Lung (tissue), 12 donors: Measurements from ENCODE around the gene IGF2BP1. TPM values are rescaled to one million over a fixed set of nuclear protein-coding genes. Genes with fewer than 3 reads are reported as not detected.
"Not testable (repeated sequence)": the region's sequence is repeated elsewhere in the genome, so short reads cannot be mapped to it uniquely, and the experiment has no call there.

Experiments
- ATAC-seq: fragments of 200-7000 bp; cut with Tn5 transposase; one replicate; pipeline ENCODE4 v1.9.1; 2020; ENCODE audit warnings: moderate number of reproducible peaks; ENCODE audit not compliant: insufficient read depth, low FRiP score
- DNase-seq, 3 donors: peaks; one replicate each; pipeline ENCODE4 v3.0.0-alpha.2; 2013 to 2017
- H3K27ac ChIP-seq, 2 donors: one replicate each; pipeline ENCODE4 v1.5.1; 2013; ENCODE audit warnings: mild to moderate bottlenecking in 2 of 2, moderate library complexity in 2 of 2, control low read depth in 1 of 2, inconsistent platforms in 1 of 2, low read depth in 1 of 2, low read length in 1 of 2
- H3K27me3 ChIP-seq, 3 donors: one replicate each; pipeline ENCODE4 v1.5.1; 2013; ENCODE audit warnings: low read length in 2 of 3; ENCODE audit not compliant: control insufficient read depth in 3 of 3, insufficient read depth in 3 of 3
- H3K36me3 ChIP-seq, 4 donors: one replicate each; pipeline ENCODE4 v1.5.1; 2013; ENCODE audit warnings: low read length in 4 of 4, mild to moderate bottlenecking in 1 of 4, moderate library complexity in 1 of 4; ENCODE audit not compliant: control insufficient read depth in 4 of 4, insufficient read depth in 4 of 4
- H3K4me1 ChIP-seq, 5 donors: one replicate each; pipeline ENCODE4 v1.5.1; 2013; ENCODE audit warnings: low read length in 5 of 5, mild to moderate bottlenecking in 2 of 5, moderate library complexity in 1 of 5; ENCODE audit not compliant: control insufficient read depth in 5 of 5, insufficient read depth in 5 of 5
- H3K4me3 ChIP-seq: one replicate; pipeline ENCODE4 v1.5.1; 2013; ENCODE audit warnings: mild to moderate bottlenecking, control low read depth, moderate library complexity
- H3K9ac ChIP-seq, 2 donors: one replicate each; pipeline ENCODE4 v1.5.1; 2013; ENCODE audit warnings: low read length in 2 of 2, control low read depth in 1 of 2; ENCODE audit not compliant: insufficient read depth in 1 of 2
- H3K9me3 ChIP-seq, 4 donors: one replicate each; pipeline ENCODE4 v1.5.1; 2013; ENCODE audit warnings: low read length in 3 of 4, mild to moderate bottlenecking in 1 of 4, moderate library complexity in 1 of 4; ENCODE audit not compliant: control insufficient read depth in 4 of 4, insufficient read depth in 3 of 4
- CTCF ChIP-seq: IDR thresholded peaks from 2 replicates; pipeline ENCODE4 v1.5.1; 2012; ENCODE audit warnings: mild to moderate bottlenecking; ENCODE audit errors: control extremely low read depth, extremely low read depth
- WGBS, 2 donors: extraction: QIAGEN DNeasy Blood & Tissue Kit; methylation state at CpG; one replicate each; pipeline ENCODE4 v1.1.7; 2013; 5-methylcytosine and 5-hydroxymethylcytosine counted together
- polyA plus RNA-seq, 2 donors: library from polyadenylated mRNA; stranded (reverse); fragments of 200-250 nt; gene quantifications; one replicate each; pipeline ENCODE4 v1.2.1, GENCODE V29; 2013
- total RNA-seq, 2 donors: library from RNA; depleted of rRNA in 1 of 2; stranded (reverse); fragments of >200 nt in 1 of 2; gene quantifications; one replicate each; pipeline ENCODE4 v1.2.1, GENCODE V29; 2014 to 2021
- donor health status: control.
- donor health status: control.
- donor health status: Bipolar disorder and iron deficiency.
- donor health status: healthy.
- donor health status: DM: yes; HTN: yes; CAD: no.

The IGF2BP1 gene
- total and polyA plus RNA-seq, 4 donors: 0.06 to 14.9 (median 0.31) TPM

DNA sequence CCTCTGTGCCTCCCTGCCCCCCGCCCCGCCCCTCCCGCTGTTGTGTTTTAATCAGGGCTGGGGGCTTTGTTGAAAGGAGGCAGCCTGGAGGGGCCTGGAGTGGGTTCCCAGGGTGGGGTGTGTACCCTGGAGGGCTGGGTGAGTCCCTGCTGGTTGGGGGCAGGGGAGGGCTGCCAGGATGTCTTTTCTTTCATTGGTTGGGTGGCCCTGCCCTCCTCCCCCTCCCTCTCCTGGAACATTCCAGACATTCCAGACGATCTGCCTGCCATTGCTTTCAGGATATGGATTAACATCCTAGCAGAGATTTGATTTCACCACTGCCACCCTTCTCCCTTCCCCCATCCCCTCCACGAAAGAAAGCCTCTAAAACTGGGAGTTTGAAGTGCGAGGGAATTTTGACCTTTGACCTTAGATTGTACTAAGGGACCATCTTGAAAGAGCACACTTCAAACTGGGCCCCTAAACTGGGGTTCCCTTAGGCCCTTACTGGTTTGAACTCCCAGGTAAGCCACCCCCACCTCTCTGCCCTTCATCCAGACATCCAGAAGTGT is 25.3 kb downstream of the IGF2BP1 start:
- no peaks in the 10 kb centered on the region for H3K27me3 ChIP-seq

GRCh38 chr17:49024523-49024922 is 27.3 kb downstream of the IGF2BP1 start:
- Histone ChIP-seq H3K4me3 (no peak overlapping the region), H3K9ac (no peak overlapping the region), H3K27ac (no peak overlapping the region), H3K36me3 (peaks cover 0 to 7% (median 0%) of the 10 kb centered on the region in 4 donors), H3K9me3 (no peaks in the 10 kb centered on the region), H3K4me1 (peaks cover 0 to 23% (median 2%) of the 10 kb centered on the region in 5 donors), H3K27me3 (no peaks in the 10 kb centered on the region)
- no peak for TF ChIP-seq CTCF
- ATAC-seq (no peak), DNase-seq (no peak)
- 72 to 79% methylated on average over 3 of the region's 3 CpGs for WGBS, 2 donors

More for the DNA sequence above, 25.3 kb downstream of the IGF2BP1 start:
- Histone ChIP-seq H3K36me3 (peaks cover 0 to 4% (median 0%) of the 10 kb centered on the region in 4 donors), H3K4me3 (no peak overlapping the region), H3K9me3 (no peaks in the 10 kb centered on the region), H3K9ac (no peak overlapping the region), H3K4me1 (peaks cover 0 to 27% (median 2%) of the 10 kb centered on the region in 5 donors), H3K27ac (no peak overlapping the region)
- no peak for TF ChIP-seq CTCF
- DNase-seq (peak; percentile 64 to 76 (median 68)), ATAC-seq (no peak)
- 60 to 74% methylated on average over 6 of the region's 6 CpGs for WGBS, 2 donors

GRCh38 chr17:49026447-49026846 is 29.3 kb downstream of the IGF2BP1 start:
- ATAC-seq, DNase-seq: not testable (repeated sequence)
- WGBS, 2 donors: 65 to 72% methylated on average over 4 of the region's 4 CpGs

DNA sequence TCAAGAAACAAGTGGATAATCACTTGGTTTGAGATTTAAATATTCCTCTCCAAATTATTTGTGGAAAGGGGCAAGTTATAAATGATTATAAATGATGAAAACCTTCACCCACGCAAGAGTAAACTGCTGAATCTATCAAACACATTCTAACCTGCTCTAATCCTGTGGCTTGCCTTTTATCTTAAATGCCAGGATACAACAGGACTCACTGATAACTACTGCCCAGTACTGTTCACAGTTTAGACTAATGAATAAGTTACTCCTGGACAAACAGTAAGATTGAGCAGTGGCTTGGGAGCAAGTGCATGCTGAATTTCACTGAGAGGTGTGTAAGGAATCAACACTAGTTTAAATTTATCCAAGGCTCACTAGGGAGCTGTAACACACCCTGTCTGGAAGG is 31.1 kb downstream of the IGF2BP1 start:
- no peak for TF ChIP-seq CTCF
- H3K4me3 ChIP-seq: no peak overlapping the region
- H3K36me3 ChIP-seq: peaks cover 0 to 12% (median 2%) of the 10 kb centered on the region in 4 donors
- no peak overlapping the region for H3K9ac ChIP-seq
- WGBS, 2 donors: 82 to 86% methylated on average over 1 of the region's 1 CpG
- no peaks in the 10 kb centered on the region for H3K4me1 ChIP-seq
- DNase-seq (no peak), ATAC-seq (no peak)
- no peaks in the 10 kb centered on the region for H3K9me3 ChIP-seq
- H3K27me3 ChIP-seq: no peaks in the 10 kb centered on the region
- H3K27ac ChIP-seq: no peak overlapping the region

More at GRCh38 chr17:49026447-49026846, 29.3 kb downstream of the IGF2BP1 start:
- not testable (repeated sequence) for H3K36me3 ChIP-seq, H3K27ac ChIP-seq, H3K9me3 ChIP-seq, H3K4me3 ChIP-seq, H3K27me3 ChIP-seq, H3K9ac ChIP-seq
- peaks cover 0 to 17% (median 2%) of the 10 kb centered on the region in 5 donors for H3K4me1 ChIP-seq
